PFSK-1 (cell line): ENCODE data around the gene BEND2.

Experiments
- POLR2AphosphoS5 ChIP-seq: IDR thresholded peaks from 2 replicates; pipeline ENCODE4 v1.6.1; 2012; ENCODE audit warnings: low read depth, mild to moderate bottlenecking, control low read depth, low read length, moderate library complexity
- REST ChIP-seq, 2 experiments: IDR thresholded peaks; 2 replicates each; pipeline versions ENCODE4 v1.6.1 to v1.8.0; 2011 to 2012; ENCODE audit warnings: low read depth in 2 of 2, low read length in 2 of 2, control low read depth in 1 of 2, inconsistent platforms in 1 of 2, mild to moderate bottlenecking in 1 of 2, moderate library complexity in 1 of 2; ENCODE audit not compliant: insufficient read depth in 1 of 2
- SIN3A ChIP-seq: IDR thresholded peaks from 2 replicates; pipeline ENCODE4 v1.6.1; 2012; ENCODE audit warnings: mild to moderate bottlenecking, low read length, moderate library complexity, borderline replicate concordance; ENCODE audit not compliant: insufficient read depth
- TAF1 ChIP-seq: IDR thresholded peaks from 2 replicates; pipeline ENCODE4 v1.6.1; 2012; ENCODE audit warnings: low read length, control low read depth, borderline replicate concordance; ENCODE audit not compliant: insufficient read depth

- no peak for TF ChIP-seq TAF1
- no peak for TF ChIP-seq REST (IDR thresholded peaks at IDR 0.05; ENCODE audit: insufficient read depth in 1 of 2, low read depth in 2 of 2, low read length in 2 of 2)
- no peak for TF ChIP-seq POLR2AphosphoS5
- no peak for TF ChIP-seq SIN3A
Observed at GRCh38 chrX:18210470-18210869, 10.2 kb downstream of the BEND2 start.
